ENCODE results near the gene KRTAP4-4.
"Not testable (repeated sequence)": the region's sequence is repeated elsewhere in the genome, so short reads cannot be mapped to it uniquely, and the experiment has no call there.

The KRTAP4-4 gene

DNA sequence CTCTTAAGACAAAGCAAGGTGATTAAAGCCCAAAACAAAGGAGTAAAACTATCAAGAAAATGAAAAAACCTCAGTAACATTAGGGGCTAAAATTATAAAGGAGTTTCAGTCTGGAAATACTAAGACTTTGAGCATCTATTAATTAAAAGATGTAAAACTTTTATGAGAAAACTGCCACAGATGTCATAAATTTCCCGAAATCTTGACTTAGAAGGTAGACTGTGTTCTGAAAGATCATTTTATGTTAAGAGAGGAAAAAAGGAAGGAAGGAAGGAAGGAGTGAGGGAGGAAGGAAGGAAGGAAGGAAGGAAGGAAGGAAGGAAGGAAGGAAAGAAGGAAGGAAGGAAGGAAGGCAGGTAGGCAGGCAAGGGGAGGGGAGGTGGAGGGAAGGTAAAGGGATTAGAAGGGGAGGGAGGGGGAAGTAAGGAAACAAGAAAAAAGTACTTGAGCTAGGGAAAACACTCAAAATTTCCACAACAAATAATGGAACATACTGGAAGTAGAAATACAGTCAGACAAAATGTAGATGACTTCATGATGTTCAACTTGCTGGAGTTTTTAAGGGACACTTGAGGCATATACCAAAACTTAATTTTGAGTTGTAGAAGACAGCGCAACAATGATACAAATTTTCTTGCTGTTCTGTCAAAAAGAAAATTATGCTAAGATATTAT lies 12.9 kb downstream of the KRTAP4-4 start:
- DNase-seq, result no peak

- no peak for DNase-seq
Measured at GRCh38 chr17:41145261-41145660, 15.3 kb downstream of the KRTAP4-4 start.

DNA sequence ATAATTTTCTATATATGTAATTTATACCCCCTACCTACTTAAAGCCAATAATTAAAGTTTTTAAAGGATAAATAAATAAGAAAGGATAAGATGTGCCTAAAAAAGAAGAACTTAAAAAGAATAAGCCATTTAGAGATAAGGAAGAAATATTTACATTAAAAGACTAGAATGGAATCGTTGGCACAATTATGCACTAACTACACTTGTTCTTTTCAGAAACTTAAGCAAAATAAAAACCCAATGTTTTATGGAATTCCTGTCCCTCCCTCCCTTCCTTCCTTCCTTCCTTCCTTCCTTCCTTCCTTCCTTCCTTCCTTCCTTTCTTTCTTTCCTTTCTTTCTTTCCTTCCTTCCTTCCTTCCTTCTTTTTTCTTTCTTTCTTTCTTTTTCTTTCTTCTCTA lies 15.7 kb downstream of the KRTAP4-4 start:
- no peak for DNase-seq

- no peak for DNase-seq
Measured at GRCh38 chr17:41141361-41141760, 19.2 kb downstream of the KRTAP4-4 start.

DNA sequence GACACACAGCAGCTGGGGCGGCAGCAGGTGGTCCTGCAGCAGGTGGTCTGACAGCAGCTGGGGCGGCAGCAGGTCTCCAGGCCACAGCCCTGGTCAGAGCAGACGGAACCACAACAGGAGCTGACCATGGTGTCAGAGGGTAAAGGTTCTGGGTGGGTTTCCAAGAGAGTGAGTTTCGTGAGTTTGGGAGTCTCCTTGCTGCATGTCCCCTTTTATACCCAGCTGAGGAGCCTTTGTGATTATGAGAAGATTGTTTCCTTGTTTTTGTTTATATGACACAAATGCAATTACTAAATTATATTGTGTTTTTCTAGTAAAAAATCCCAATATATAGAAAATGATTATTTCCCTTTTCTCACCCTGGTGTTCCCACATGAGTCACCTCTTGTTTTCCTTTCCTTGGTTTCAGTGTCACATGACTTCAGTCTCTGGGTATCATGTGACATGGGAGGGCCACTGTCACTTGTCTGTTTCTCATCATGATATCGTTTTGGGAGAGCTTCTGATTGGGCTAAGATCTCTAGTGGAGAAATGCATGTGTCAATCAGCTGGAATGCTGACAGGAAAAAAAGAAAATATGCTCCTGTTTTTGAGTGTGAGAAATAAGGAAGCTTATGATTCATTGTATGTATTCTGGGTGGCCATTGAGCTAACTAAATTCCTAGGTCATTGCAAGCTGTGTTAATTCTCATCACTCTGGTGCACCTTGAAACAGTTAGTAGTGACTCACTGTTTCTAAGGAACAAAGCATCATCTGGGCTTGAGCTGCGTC lies 20.0 kb downstream of the KRTAP4-4 start, which contains the start of gene KRTAP4-6:
Gene KRTAP4-6 (minus strand): TSS at position 185 of the 772 bp plus-strand sequence. CDS start 57 bp downstream, at position 128.
- peak; percentile 89 for DNase-seq

DNA sequence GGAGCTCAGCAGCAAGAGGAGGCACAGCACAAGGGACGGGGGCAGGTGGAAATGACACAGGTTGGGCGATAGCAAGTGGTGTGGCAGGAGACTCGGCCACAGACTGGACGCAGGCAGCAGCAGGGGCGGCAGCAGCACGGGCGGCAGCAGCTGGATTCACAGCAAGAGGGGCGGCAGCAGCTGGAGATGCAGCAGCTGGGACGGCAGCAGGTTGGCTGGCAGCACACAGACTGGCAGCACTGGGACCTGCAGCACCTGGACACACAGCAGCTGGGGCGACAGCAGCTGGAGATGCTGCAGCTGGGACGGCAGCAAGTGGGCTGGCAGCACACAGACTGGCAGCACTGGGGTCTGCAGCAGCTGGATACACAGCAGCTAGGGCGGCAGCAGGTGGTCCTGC lies 20.7 kb downstream of the KRTAP4-4 start:
- DNase-seq, result not testable (repeated sequence)

- no peak for DNase-seq
Measured at GRCh38 chr17:41133880-41134735, 26.4 kb downstream of the KRTAP4-4 start.

GRCh38 chr17:41131979-41132378 lies 28.6 kb downstream of the KRTAP4-4 start:
- DNase-seq, result peak; percentile 86

GRCh38 chr17:41127371-41127770 lies 33.2 kb downstream of the KRTAP4-4 start:
- no peak for DNase-seq

DNA sequence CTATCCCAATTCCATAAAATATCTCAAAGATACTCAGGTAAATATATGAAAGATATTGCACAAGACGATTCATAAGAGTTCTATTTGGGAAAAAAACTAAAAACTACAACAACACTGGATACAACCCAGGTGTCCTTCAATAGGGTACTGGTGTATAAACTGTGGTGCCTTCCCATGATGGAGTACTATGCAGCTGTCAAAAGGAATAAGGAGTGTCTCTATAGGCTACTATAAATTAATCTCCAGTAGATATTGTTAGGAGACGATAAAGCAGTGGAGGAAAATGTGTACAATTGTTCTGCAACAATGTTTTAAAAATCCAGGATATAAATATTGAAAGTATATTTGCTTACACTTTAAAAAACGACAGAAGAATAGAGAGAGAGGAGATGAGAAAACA lies 34.1 kb downstream of the KRTAP4-4 start:
- DNase-seq, result no peak

DNA sequence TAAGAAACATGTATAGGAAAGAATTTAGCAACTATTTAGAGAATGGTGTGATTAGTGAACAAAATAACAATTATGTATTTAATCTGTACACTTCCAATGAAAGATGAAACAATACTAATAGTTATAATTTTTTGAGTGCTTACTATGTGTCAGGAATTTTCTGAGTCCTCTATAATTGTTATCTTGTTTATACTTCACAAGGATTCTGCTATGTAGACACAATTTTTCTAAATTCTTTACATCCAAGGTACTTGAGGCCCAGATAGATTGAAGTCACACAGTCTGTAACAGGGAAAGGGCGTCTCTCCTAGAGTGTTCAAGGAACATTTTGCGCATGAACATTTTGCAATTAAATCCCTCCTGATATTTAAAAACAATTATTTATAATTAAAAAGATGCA lies 35.5 kb downstream of the KRTAP4-4 start:
- no peak for DNase-seq

DNA sequence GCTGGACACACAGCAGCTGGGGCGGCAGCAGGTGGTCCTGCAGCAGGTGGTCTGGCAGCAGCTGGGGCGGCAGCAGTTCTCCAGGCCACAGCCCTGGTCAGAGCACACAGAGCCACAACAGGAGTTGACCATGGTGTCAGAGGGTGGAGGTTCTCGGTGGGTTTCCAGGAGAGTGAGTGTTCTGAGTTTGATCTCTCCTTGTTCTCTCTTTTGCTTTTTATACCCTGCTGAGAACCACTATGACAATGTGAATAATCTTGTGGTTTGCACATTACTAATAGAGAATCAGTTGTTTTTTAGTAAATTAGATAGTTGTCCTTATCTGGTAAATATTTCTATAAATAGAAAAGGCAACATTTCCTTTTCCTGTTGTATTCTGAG lies 36.6 kb downstream of the KRTAP4-4 start, which contains the start of gene KRTAP4-12:
Gene KRTAP4-12 (minus strand): TSS at position 192 of the 381 bp plus-strand sequence. CDS start 60 bp downstream, at position 132.
- DNase-seq, result not testable (repeated sequence)

GRCh38 chr17:41123292-41123990 lies 37.1 kb downstream of the KRTAP4-4 start:
- not testable (repeated sequence) for DNase-seq

GRCh38 chr17:41121742-41122141 lies 38.8 kb downstream of the KRTAP4-4 start:
- no peak for DNase-seq

GRCh38 chr17:41119696-41120690 lies 40.6 kb downstream of the KRTAP4-4 start:
- DNase-seq, result not testable (repeated sequence)

- no peak for DNase-seq
Measured at GRCh38 chr17:41118721-41119120, 41.8 kb downstream of the KRTAP4-4 start.

GRCh38 chr17:41117846-41118386 lies 42.6 kb downstream of the KRTAP4-4 start, which contains the start of gene KRTAP4-11:
KRTAP4-11 (minus strand) TSS chr17:41118373; CDS start chr17:41118315, 58 bp downstream.
- DNase-seq, result not testable (repeated sequence)

DNA sequence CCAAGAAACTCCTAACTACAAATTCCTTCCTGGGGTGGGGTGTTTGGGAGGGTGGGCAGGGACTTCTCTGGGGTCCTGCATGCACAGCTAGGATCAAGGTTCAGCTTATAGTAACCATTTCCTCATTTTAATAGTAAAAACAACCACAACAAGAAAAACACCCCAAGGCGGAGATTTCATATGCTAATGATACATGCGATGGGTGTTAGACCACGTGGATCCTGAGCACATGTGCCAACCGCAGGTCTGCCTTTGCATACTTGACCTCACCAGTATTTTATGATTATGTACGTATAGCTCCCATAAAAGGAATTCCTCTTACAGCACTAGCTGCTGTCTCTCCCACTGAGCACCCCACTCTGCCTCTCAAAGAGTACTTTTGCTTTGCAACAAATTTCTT lies 44.3 kb downstream of the KRTAP4-4 start:
- no peak for DNase-seq

GRCh38 chr17:41111151-41111885 lies 49.2 kb downstream of the KRTAP4-4 start:
- DNase-seq, result no peak
